PC-3 (cell line): ENCODE data around the gene STAC3.

ENCODE experiments used
- EZH2 ChIP-seq: fragments of 300-600 bp; sonication (generic); IDR thresholded peaks from one replicate; pipeline ENCODE4 v1.6.1; 2017; ENCODE audit warnings: antibody characterized with exemption, mild to moderate bottlenecking, low read length; ENCODE audit not compliant: unreplicated experiment
- EZH2phosphoT487 ChIP-seq: fragments of 300-600 bp; sonication (generic); IDR thresholded peaks from 2 replicates; pipeline ENCODE4 v1.6.1; 2018; ENCODE audit warnings: mild to moderate bottlenecking, antibody characterized with exemption, low read length, borderline replicate concordance
- TF ChIP-seq, protein P1 (sequence below): fragments of 300-600 bp; sonication (generic); conservative IDR thresholded peaks from 2 replicates; pipeline ENCODE4 v1.5.1; 2017; ENCODE audit warnings: antibody characterized with exemption, low read depth, mild to moderate bottlenecking, low read length

DNA sequence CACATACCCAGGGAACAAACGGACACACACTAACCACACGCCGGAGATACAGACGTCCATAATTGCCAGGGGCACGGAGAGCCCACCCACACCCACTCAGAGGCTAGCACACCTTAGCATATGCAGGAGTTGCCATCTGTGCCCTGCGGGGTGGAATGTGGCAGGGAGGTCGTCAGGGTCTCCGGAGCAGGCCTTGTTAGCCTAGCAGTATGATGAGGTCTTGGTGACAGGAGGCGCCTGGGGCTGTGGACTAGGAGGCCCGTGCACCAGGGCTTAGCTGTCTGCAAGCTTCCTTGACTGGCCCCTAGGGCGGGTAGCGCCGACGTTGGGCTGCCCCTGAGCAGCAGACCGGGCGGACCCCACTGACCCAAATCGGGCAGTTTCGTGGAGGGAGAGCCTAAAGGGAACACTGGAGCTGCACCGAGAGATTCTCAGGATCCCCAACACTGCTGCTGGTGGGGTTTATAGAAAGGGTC, 10.0 kb downstream of the STAC3 start:
- TF ChIP-seq, protein P1, sequence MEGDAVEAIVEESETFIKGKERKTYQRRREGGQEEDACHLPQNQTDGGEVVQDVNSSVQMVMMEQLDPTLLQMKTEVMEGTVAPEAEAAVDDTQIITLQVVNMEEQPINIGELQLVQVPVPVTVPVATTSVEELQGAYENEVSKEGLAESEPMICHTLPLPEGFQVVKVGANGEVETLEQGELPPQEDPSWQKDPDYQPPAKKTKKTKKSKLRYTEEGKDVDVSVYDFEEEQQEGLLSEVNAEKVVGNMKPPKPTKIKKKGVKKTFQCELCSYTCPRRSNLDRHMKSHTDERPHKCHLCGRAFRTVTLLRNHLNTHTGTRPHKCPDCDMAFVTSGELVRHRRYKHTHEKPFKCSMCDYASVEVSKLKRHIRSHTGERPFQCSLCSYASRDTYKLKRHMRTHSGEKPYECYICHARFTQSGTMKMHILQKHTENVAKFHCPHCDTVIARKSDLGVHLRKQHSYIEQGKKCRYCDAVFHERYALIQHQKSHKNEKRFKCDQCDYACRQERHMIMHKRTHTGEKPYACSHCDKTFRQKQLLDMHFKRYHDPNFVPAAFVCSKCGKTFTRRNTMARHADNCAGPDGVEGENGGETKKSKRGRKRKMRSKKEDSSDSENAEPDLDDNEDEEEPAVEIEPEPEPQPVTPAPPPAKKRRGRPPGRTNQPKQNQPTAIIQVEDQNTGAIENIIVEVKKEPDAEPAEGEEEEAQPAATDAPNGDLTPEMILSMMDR: no peak
- TF ChIP-seq EZH2 (no peak), EZH2phosphoT487 (no peak)
